GM19035 (cell line): ENCODE results near the gene CD300LG.
"Not testable (repeated sequence)": the region's sequence is repeated elsewhere in the genome, so short reads cannot be mapped to it uniquely, and the experiment has no call there.

ENCODE experiments used
- ATAC-seq: cut with Tn5 transposase; IDR thresholded peaks from one replicate; pipeline ENCODE4 v1.9.1; 2021; ENCODE audit not compliant: unreplicated experiment

The CD300LG gene

GRCh38 chr17:43877451-43878155, 30.6 kb downstream of the CD300LG start:
- no peak for ATAC-seq

GRCh38 chr17:43878260-43879175, 31.5 kb downstream of the CD300LG start:
- ATAC-seq: no peak

DNA sequence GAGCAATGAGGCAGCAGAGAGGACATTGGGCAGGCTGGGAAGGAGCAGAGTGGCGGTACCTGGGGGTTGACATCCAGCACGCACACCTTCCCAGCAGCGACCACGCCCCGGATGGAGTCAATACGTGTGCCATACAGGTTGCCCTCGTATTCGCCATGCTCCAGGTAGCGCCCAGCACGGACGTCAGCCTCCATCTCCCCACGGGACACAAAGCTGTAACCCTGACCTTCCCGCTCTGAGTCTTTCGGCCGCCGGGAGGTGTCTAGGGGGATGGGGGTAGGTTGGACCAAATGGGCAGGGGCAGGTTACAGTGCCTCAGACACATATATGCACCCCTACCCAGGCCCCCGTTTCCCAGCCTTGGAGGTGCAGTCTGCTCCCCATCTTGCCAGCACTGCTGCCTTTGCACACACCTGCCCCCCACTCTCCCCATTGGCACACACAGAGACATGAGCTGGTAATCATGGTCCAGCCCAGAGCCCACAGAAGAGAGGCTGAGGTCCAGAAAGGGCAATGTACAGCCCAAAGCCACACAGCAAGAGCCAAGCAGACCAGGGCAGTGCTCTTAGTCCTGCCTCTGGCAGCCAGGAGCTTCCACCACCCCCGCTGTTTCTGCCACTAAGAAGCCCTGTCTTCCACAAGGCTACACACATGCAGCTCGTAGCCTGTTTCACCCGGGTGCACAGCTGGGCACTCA, 32.9 kb downstream of the CD300LG start:
- no peak for ATAC-seq

GRCh38 chr17:43880420-43880991, 33.5 kb downstream of the CD300LG start:
- ATAC-seq: no peak

DNA sequence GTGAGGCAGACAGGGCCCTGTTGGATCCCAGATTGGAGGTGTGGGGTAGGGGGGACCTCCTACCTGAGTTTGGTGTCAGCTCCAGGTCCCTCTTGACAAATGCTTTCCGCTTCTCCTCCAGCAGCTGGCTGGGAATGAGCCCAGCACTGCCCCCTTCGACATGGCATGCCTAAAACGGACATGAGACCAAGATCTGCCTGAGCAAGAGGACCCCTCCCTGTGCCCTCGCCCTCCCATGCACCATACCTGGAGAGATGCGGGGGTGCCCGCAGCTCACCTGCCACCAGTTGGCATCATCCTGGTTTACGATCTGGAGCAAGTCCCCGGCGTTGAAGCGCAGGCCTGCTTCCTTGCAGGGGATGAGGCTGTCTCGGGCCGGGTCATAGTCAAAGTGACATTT, 34.2 kb downstream of the CD300LG start:
- ATAC-seq: no peak

DNA sequence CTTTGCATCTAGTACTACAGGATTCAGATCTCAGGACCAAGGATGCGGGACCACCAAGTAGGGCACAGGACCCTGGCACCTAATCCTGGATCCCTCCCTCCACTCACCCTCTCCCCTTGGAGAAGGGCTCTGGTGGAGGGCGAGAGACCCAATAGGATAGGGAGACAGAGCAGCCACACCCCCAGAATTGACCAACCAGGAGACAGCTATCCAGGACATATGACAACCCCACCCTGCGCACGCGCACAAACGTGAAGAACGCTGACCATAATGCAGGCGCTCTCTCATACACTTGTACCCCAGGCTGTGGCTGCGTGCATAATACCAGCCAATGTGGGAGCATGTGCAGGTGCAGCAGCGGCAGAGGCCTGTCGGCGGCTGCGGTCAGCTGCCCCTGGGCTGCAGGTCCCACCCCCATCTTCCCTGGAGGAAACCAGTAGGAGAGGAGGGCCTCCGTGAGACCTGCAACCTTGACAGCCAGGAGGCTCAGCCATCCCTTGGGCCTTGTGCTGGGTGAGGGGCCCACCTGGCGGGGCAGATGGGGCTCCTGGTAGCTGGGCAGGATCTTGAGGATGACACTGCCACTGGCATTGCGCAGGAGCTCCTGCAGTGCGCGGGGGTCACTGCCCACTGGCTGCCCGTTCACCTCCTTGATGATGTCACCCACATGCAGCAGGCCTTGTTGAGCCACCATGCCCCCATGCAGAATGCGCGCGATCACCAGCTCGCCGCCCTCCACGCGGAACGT, 35.0 kb downstream of the CD300LG start:
- no peak for ATAC-seq

GRCh38 chr17:43882761-43883415, 35.9 kb downstream of the CD300LG start:
- ATAC-seq: no peak

- no peak for ATAC-seq
Measured at GRCh38 chr17:43888548-43888947, 41.6 kb downstream of the CD300LG start.

DNA sequence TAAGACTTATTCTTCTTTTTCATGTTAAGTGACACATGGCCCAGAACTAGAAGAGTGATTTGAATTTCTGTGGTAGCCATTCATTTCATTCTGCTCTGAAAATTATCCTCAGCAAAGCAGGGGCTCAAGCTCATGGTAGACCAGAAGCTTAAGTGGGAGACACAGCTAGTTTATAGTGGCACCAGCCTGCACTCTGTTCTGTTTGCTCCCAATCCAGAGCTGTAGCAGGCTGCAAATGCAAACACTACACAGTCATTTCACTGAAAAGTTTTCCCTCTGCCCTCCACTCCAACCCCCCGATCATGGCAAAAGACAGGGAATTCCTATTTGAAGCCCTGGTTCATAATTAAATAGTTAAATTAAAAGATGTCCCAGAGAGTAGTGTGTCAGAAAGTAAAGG, 43.3 kb downstream of the CD300LG start:
- ATAC-seq: no peak

GRCh38 chr17:43891851-43892646, 45.1 kb downstream of the CD300LG start:
- ATAC-seq: no peak

DNA sequence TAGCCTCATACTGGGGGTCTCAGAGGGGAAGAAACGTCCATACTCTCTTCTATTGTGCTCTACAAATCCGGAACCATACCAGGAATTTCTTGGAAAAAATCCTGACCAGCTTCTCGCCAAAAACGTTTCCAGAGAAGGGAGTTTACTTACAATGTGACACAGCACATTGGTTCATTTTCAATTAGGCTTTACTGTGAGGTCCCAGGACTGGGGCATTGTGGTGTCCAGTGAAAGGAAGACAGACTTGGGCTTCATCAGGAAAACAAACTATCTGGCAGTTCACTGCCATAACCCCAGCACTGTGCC, 45.6 kb downstream of the CD300LG start:
- no peak for ATAC-seq

- not testable (repeated sequence) for ATAC-seq
Measured at GRCh38 chr17:43894494-43894893, 47.5 kb downstream of the CD300LG start.

- no peak for ATAC-seq
Measured at GRCh38 chr17:43897831-43898230, 50.9 kb downstream of the CD300LG start.

DNA sequence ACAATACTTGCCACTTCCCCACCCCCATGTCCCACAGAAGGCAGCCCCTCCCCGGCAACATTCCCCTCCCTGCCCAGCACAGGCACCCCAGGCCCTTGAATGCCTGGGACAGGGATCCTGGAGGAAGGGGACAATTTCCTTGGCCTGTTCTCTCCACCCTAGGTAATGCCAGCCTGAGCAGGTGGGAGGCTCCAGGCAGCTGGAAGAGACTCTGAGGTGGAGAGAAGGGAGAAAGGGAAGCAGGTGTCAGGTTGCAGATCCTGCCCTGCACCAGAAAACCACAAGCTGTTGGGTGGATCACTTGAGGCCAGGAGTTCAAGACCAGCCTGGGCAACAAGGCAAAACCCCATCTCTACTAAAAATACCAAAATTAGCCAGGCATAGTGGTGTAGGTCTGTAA, 51.5 kb downstream of the CD300LG start:
- no peak for ATAC-seq

- ATAC-seq: peak; percentile 52
Measured at GRCh38 chr17:43900183-43900857, 53.3 kb downstream of the CD300LG start.

DNA sequence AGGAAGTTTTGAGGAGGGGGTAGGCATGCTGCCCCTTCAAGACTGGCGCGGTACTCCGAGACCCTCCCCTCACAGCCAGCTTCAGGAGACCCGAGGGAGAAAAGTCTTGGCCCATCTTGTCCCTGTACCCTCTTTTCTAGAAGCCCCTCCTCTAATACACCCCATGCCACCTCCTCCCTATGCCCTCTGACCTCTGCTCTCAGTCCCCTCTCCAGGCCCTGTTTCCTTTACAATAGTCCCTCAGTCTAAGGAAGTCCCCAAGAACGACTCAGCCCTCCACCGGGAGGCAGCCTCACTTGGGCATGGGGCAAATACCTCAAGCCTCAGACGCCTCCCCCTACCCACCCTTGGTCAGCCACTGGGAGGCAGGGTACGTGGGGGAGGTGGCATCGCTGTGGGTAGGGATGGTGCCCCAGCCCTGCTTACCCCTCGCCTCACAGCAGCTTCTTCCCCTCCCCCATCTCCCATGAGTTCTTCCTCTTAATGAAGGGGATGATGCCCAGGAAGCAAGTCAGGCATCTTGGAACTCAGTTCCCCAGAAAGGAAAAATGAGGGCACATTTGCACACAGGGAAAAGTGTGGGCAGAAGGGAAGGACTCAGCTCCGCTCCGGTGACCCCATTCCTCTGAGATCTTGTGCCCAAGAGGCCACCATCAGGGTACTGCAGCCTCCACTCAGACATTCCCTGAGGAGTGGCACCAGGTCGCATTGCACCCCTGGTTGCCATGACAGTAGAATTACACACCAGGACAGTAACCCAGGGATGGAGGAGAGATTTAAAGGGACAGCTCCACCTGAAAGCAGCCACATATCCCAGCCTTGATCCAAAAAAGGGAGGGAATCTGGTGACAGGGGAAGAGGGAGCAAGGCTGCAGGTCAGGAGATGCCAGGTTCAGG, 54.1 kb downstream of the CD300LG start:
- ATAC-seq: no peak

- ATAC-seq: no peak
Measured at GRCh38 chr17:43901861-43902589, 55.0 kb downstream of the CD300LG start.
